ENCODE data around the gene PPM1A.

DNA sequence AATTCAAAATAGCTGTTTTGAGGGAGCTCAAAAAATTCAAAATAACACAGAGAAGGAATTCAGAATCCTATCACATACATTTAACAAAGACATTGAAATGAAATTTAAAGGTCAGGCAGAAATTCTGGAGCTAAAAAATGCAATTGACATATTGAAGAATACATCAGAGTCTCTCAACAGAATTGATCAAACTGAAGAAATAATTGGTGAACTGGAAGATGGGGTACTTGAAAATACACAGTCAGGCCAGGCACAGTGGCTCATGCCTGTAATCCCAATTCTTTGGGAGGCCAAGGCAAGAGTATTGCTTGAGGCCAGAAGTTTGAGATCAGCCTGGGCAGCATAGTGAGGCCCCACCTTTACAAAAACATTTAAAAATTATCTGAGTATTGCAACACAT lies 49.7 kb upstream of the PPM1A start:
- no peak for TF ChIP-seq ZNF70 (CRISPR knock-in tag; IDR thresholded peaks at IDR 0.05)
- TF ChIP-seq ARNTL (CRISPR knock-in tag; IDR thresholded peaks at IDR 0.05; ENCODE audit: borderline replicate concordance, low read depth) = no peak
- no peak for TF ChIP-seq TOX (CRISPR knock-in tag; IDR thresholded peaks at IDR 0.05; ENCODE audit: borderline replicate concordance)
- TF ChIP-seq ZFP30 (CRISPR knock-in tag; IDR thresholded peaks at IDR 0.05) = peak; percentile 83
- no peak for TF ChIP-seq ZNF8 (CRISPR knock-in tag; IDR thresholded peaks at IDR 0.05)
- TF ChIP-seq POU6F1 (CRISPR knock-in tag; IDR thresholded peaks at IDR 0.05; ENCODE audit: borderline replicate concordance, low read depth) = no peak
- TF ChIP-seq, protein P1, sequence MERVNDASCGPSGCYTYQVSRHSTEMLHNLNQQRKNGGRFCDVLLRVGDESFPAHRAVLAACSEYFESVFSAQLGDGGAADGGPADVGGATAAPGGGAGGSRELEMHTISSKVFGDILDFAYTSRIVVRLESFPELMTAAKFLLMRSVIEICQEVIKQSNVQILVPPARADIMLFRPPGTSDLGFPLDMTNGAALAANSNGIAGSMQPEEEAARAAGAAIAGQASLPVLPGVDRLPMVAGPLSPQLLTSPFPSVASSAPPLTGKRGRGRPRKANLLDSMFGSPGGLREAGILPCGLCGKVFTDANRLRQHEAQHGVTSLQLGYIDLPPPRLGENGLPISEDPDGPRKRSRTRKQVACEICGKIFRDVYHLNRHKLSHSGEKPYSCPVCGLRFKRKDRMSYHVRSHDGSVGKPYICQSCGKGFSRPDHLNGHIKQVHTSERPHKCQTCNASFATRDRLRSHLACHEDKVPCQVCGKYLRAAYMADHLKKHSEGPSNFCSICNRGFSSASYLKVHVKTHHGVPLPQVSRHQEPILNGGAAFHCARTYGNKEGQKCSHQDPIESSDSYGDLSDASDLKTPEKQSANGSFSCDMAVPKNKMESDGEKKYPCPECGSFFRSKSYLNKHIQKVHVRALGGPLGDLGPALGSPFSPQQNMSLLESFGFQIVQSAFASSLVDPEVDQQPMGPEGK (CRISPR knock-in tag; IDR thresholded peaks at IDR 0.05; ENCODE audit: borderline replicate concordance) = no peak
- TF ChIP-seq PPARA (CRISPR knock-in tag; IDR thresholded peaks at IDR 0.05; ENCODE audit: borderline replicate concordance) = no peak
- no peak for TF ChIP-seq RARB (CRISPR knock-in tag; IDR thresholded peaks at IDR 0.05)
- TF ChIP-seq CREB5 (CRISPR knock-in tag; IDR thresholded peaks at IDR 0.05; ENCODE audit: low read depth) = no peak
- TF ChIP-seq ISL1 (CRISPR knock-in tag; IDR thresholded peaks at IDR 0.05) = no peak

All from SK-N-SH treated with all-trans-retinoic acid at 6 μM for 48 hours (cell line).